Mesothelial cell of epicardium (in vitro differentiated cells): Measurements from ENCODE around the gene TGM2. TPM values are rescaled to one million over a fixed set of nuclear protein-coding genes. Genes with fewer than 3 reads are reported as not detected.
A peak's percentile ranks its signal among the peaks of the same experiment; 100 is the strongest.

ENCODE experiments used
- DNase-seq, 2 experiments: peaks; one replicate each; pipeline ENCODE4 v3.0.0; 2021; ENCODE audit warnings: low spot score in 2 of 2; ENCODE audit not compliant: unreplicated experiment in 2 of 2
- H3K27ac Mint-ChIP-seq: 2 replicates; pipeline ENCODE4 v1.8.0; 2021; ENCODE audit warnings: mixed read lengths
- H3K27me3 Mint-ChIP-seq: 2 replicates; pipeline ENCODE4 v1.8.0; 2021; ENCODE audit warnings: low read depth, mixed read lengths
- H3K36me3 Mint-ChIP-seq: 2 replicates; pipeline ENCODE4 v1.8.0; 2021; ENCODE audit warnings: mixed read lengths
- H3K4me1 Mint-ChIP-seq: 2 replicates; pipeline ENCODE4 v1.8.0; 2021; ENCODE audit warnings: mixed read lengths
- H3K4me3 Mint-ChIP-seq: 2 replicates; pipeline ENCODE4 v1.8.0; 2021; ENCODE audit warnings: mild to moderate bottlenecking, moderate library complexity, mixed read lengths
- H3K9me3 Mint-ChIP-seq: 2 replicates; pipeline ENCODE4 v1.8.0; 2021; ENCODE audit warnings: mixed read lengths
- CTCF ChIP-seq: fragments of 200-600 bp; sonication (generic); IDR thresholded peaks from one replicate; pipeline ENCODE4 v1.5.0; 2021; ENCODE audit warnings: antibody characterized with exemption; ENCODE audit not compliant: unreplicated experiment
- total RNA-seq: library from RNA; stranded (reverse); gene quantifications from 3 replicates; pipeline ENCODE4 v1.2.1, GENCODE V29; 2021

TGM2 gene
- total RNA-seq, 1 donor from 2014 or later = 35.7 TPM

DNA sequence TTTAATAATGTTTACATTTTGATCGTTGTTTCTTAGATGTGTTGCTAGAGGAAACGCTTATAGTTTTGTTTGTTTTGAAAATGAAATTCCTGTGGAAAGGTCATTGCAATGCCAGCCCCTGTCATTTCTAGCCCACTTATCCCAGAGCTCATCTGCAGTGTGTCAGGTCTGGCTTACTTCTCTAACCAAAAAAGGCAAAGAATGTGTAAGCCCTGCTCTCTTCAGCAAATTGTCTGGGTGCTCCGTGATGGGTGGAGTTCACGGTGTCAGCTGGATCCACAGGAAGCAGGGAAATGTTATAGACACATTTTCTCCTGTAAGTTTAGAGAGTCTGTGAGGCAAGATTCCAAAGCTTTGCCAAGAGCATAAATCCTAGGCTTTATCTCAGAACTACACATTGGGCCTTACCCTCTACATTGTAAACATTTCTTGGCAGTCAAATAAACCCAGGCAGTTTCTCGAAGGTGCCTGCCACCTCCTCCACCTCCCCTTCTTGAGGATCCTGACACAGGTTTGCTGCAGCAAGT, 80.6 kb downstream of the TGM2 start:
- H3K27me3 Mint-ChIP-seq = no peaks in the 10 kb centered on the region

DNA sequence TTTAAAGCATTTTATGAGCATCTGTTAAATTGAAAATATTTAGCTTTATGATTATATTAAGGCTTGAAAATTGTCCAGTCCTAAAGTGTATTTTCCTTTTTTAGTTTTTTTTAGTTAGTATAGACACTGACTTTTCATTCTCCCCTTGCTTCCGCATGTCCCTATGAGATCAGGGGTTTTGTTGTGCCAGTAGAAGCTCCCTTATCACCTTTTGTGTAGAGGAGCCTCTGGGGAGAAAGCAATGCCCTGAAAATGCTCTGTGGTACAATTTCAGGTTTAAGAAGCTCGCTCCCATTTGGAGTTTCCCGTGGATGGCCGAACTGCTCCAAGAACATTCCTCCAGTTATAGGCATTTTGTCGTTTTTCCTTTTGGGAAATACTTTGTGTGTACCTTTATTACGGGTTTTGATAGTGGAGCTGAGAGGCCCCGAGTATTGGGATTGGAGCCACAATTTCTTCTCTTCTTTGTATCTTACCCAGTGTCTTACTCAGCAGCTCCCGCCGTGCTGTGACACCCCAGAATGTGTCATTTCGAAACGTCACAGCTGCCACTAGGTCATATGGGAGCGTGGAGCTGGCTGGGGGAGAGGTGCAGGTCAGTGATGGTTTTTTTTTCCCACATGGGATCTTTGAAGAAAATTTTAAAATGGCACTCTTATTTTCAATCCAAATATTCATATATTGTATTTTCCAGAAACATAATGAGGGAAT, 81.6 kb downstream of the TGM2 start:
- peaks cover 43% of the 10 kb centered on the region for H3K4me1 Mint-ChIP-seq

More for the DNA sequence above, 80.6 kb downstream of the TGM2 start:
- H3K27ac Mint-ChIP-seq = peak overlapping the region; percentile 94
- peaks cover 45% of the 10 kb centered on the region for H3K4me1 Mint-ChIP-seq
- peaks cover 51% of the 10 kb centered on the region for H3K36me3 Mint-ChIP-seq
- no peak for DNase-seq
- H3K9me3 Mint-ChIP-seq = peaks cover 19% of the 10 kb centered on the region
- peak overlapping the region; percentile 2 for H3K4me3 Mint-ChIP-seq
- no peak for TF ChIP-seq CTCF

DNA sequence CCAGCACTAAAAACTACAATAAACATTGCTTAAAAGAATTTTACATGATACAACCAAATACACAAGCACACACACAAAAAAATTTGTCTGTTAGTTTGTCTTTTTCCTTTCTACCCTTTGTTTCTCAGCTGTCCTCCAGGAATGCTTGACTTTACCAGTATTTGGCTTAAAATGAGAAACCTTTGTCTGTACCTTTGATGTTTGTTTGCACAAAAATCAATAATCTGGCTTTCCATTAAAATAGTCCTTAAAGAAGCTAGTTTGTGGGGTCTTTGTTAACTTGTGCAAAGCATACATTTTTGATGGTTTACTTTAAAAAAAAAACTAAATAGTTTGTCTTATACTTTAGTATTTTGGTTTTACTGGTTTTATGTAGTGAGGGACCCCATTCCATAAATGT, 82.2 kb downstream of the TGM2 start:
- Mint-ChIP-seq H3K27ac (peak overlapping the region; percentile 89), H3K36me3 (peaks cover 54% of the 10 kb centered on the region), H3K4me1 (peaks cover 38% of the 10 kb centered on the region), H3K4me3 (no peak overlapping the region), H3K9me3 (peaks cover 23% of the 10 kb centered on the region), H3K27me3 (no peaks in the 10 kb centered on the region)
- TF ChIP-seq CTCF = no peak
- no peak for DNase-seq

More for the DNA sequence above, 81.6 kb downstream of the TGM2 start:
- Mint-ChIP-seq H3K27ac (peak overlapping the region; percentile 94), H3K4me3 (no peak overlapping the region), H3K27me3 (no peaks in the 10 kb centered on the region), H3K9me3 (peaks cover 23% of the 10 kb centered on the region), H3K36me3 (peaks cover 58% of the 10 kb centered on the region)
- TF ChIP-seq CTCF = no peak
- no peak for DNase-seq

DNA sequence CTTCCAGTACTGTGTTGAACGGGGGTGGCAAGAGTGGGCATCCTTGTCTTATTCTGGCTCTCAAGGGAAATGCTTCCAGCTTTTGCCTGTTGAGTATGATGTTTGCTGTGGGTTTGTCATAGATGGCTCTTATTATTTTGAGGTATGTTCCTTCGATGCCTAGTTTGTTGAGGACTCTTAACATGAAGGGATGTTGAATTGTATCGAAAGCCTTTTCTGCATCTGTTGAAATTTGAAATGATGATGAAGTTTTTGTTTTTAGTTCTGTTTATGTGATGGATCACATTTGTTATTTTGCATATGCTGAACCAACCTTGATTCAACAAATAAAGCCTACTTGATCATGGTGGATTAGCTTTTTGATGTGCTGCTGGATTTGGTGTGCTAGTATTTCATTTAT, 83.5 kb downstream of the TGM2 start:
- no peaks in the 10 kb centered on the region for H3K27me3 Mint-ChIP-seq
- no peak overlapping the region for H3K4me3 Mint-ChIP-seq
- H3K9me3 Mint-ChIP-seq = peaks cover 23% of the 10 kb centered on the region
- no peak for TF ChIP-seq CTCF
- no peak for DNase-seq
- H3K4me1 Mint-ChIP-seq = peaks cover 37% of the 10 kb centered on the region
- peaks cover 53% of the 10 kb centered on the region for H3K36me3 Mint-ChIP-seq
- H3K27ac Mint-ChIP-seq = peak overlapping the region; percentile 25

- no peaks in the 10 kb centered on the region for H3K27me3 Mint-ChIP-seq
- peaks cover 23% of the 10 kb centered on the region for H3K9me3 Mint-ChIP-seq
- no peak for DNase-seq
- H3K4me3 Mint-ChIP-seq = no peak overlapping the region
- H3K4me1 Mint-ChIP-seq = peaks cover 29% of the 10 kb centered on the region
- H3K36me3 Mint-ChIP-seq = peaks cover 46% of the 10 kb centered on the region
- no peak for TF ChIP-seq CTCF
- H3K27ac Mint-ChIP-seq = no peak overlapping the region
Measured at GRCh38 chr20:38079353-38079752, 85.7 kb downstream of the TGM2 start.
